ENCODE measurements around the gene SSB.

DNA sequence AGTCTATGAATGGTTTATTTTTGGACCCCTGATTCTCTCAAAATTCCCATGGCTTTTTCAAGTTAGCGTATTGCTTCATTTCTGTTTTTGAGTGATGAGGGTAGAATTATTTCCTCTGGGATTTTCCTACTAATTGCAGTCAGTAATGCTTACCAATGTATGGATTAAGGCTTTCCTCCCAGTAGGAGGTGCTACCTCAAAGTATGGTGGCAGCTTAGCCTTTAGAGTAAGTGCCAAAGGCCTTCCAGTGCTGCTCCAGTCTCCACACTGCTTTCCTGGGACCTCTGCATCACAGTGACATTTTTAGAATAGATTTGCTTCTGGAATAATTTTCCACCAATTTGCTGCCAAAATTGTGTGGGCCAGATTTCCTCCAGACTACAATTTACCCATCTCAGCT lies 16.2 kb upstream of the SSB start:
- TF ChIP-seq TCF12 (IDR thresholded peaks at IDR 0.05; ENCODE audit: low read depth): no peak
- no peak for TF ChIP-seq CEBPB (IDR thresholded peaks at IDR 0.05)
- TF ChIP-seq ZBTB7A (IDR thresholded peaks at IDR 0.05; ENCODE audit: low read depth): no peak
- no peak for TF ChIP-seq REST (IDR thresholded peaks at IDR 0.05; ENCODE audit: low read depth)
